ENCODE measurements around the gene ETHE1.

DNA sequence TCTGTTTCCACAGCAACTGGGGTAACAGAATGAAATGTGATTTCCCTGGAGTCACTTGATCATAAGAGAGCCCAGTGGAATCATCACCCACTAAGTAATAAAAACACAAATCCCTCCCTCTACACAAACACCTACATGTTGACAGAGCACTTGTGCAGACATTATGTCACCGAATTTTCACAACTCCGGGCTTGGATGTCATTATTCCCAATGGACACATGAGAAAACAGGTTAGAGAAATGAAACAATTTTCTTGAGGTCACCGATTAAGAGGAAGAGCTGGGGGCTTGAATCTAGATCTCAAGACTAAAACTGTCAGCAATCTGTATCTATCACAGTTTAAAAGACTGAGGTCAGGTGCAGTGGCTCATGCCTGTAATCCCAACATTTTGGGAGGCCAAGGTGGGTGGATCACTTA lies 45.2 kb upstream of the ETHE1 start:
- TF ChIP-seq CTCF (IDR thresholded peaks at IDR 0.05) (no peak), POLR2AphosphoS5 (IDR thresholded peaks at IDR 0.05) (no peak), EP300 (IDR thresholded peaks at IDR 0.05) (no peak)
